Activated naive CD4-positive, alpha-beta T cell treated with anti-CD3 and anti-CD28 coated beads, Interleukin-2, amount 50 U/mL, for 16 hours (primary cell): ENCODE results near the gene HSF2BP.
"Not testable (repeated sequence)": the region's sequence is repeated elsewhere in the genome, so short reads cannot be mapped to it uniquely, and the experiment has no call there.

Experiments used
- DNase-seq: peaks from one replicate; pipeline ENCODE4 v3.0.0-alpha.2; 2020

HSF2BP gene

GRCh38 chr21:43513023-43513422, 146.3 kb downstream of the HSF2BP start:
- DNase-seq = not testable (repeated sequence)

GRCh38 chr21:43511209-43511608, 148.1 kb downstream of the HSF2BP start:
- DNase-seq = not testable (repeated sequence)

GRCh38 chr21:43510669-43511068, 148.6 kb downstream of the HSF2BP start:
- not testable (repeated sequence) for DNase-seq

GRCh38 chr21:43503892-43504291, 155.4 kb downstream of the HSF2BP start:
- not testable (repeated sequence) for DNase-seq

GRCh38 chr21:43503075-43503750, 156.1 kb downstream of the HSF2BP start:
- not testable (repeated sequence) for DNase-seq

GRCh38 chr21:43502407-43503071, 156.7 kb downstream of the HSF2BP start:
- DNase-seq = not testable (repeated sequence)

GRCh38 chr21:43498924-43499323, 160.4 kb downstream of the HSF2BP start:
- not testable (repeated sequence) for DNase-seq

- not testable (repeated sequence) for DNase-seq
Measured at GRCh38 chr21:43498065-43498464, 161.2 kb downstream of the HSF2BP start.

GRCh38 chr21:43494279-43495012, 164.8 kb downstream of the HSF2BP start:
- not testable (repeated sequence) for DNase-seq

- not testable (repeated sequence) for DNase-seq
Measured at GRCh38 chr21:43493471-43493870, 165.8 kb downstream of the HSF2BP start.

GRCh38 chr21:43488235-43488634, 171.1 kb downstream of the HSF2BP start:
- DNase-seq = not testable (repeated sequence)

- DNase-seq = not testable (repeated sequence)
Measured at GRCh38 chr21:43486051-43486450, 173.2 kb downstream of the HSF2BP start.

- DNase-seq = not testable (repeated sequence)
Measured at GRCh38 chr21:43485016-43485415, 174.3 kb downstream of the HSF2BP start.

- DNase-seq = not testable (repeated sequence)
Measured at GRCh38 chr21:43479197-43479596, 180.1 kb downstream of the HSF2BP start.
